ENCODE results near the gene DNAJB6.

The DNAJB6 gene

GRCh38 chr7:157466867-157467261 is 130.1 kb downstream of the DNAJB6 start:
- no peak for DNase-seq (ENCODE audit: low read depth)

Measured in stimulated activated CD8-positive, alpha-beta memory T cell treated with anti-CD3 and anti-CD28 coated beads, Interleukin-7, amount 100 ng/mL, for 24 hours (primary cell).